Activated naive CD4-positive, alpha-beta T cell treated with anti-CD3 and anti-CD28 coated beads for 36 hours (primary cell): ENCODE results near the gene DKK2. TPM values are rescaled to one million over a fixed set of nuclear protein-coding genes. Genes with fewer than 3 reads are reported as not detected.
"Not testable (repeated sequence)": the region's sequence is repeated elsewhere in the genome, so short reads cannot be mapped to it uniquely, and the experiment has no call there.

Experiments
- CTCF ChIA-PET: fragments of 350-600 bp; sonication (Branson Sonifier 250); formaldehyde crosslinking; loops from one replicate; lab custom pipeline; 2021; ENCODE audit warnings: antibody characterized with exemption; lab: Charles Lee
- DNase-seq: peaks from one replicate; pipeline ENCODE4 v3.0.0-alpha.2; 2020
- H3K27ac Mint-ChIP-seq: one replicate; pipeline ENCODE4 v1.8.0; 2021; ENCODE audit warnings: mild to moderate bottlenecking, mixed read lengths
- H3K27me3 Mint-ChIP-seq: one replicate; pipeline ENCODE4 v1.8.0; 2021; ENCODE audit warnings: low read depth, mixed read lengths
- H3K36me3 Mint-ChIP-seq: one replicate; pipeline ENCODE4 v1.8.0; 2021; ENCODE audit warnings: low read depth, mixed read lengths
- H3K4me1 Mint-ChIP-seq: one replicate; pipeline ENCODE4 v1.8.0; 2021; ENCODE audit warnings: low read depth, mixed read lengths
- H3K4me3 Mint-ChIP-seq: one replicate; pipeline ENCODE4 v1.8.0; 2021; ENCODE audit warnings: mild to moderate bottlenecking, moderate library complexity, mixed read lengths
- H3K9me3 Mint-ChIP-seq: one replicate; pipeline ENCODE4 v1.8.0; 2021; ENCODE audit warnings: mixed read lengths
- intact Hi-C: fragments of 100-400 bp; cut with micrococcal nuclease; formaldehyde crosslinking; loops from one replicate; pipeline ENCODE4 v1.15.1; 2023
- total RNA-seq, 2 experiments: library from RNA; stranded (reverse); gene quantifications; one replicate each; pipeline ENCODE4 v1.2.3, GENCODE V29; 2021

Gene DKK2
- total RNA-seq, 2 experiments from 2014 or later: not detected

- DNase-seq: no peak
- CTCF ChIA-PET: no interaction called here
- H3K9me3 Mint-ChIP-seq: no peaks in the 10 kb centered on the region
These were observed 84.2 kb downstream of the DKK2 start for GRCh38 chr4:106951891-106952290.

GRCh38 chr4:106941841-106942240, 94.3 kb downstream of the DKK2 start:
- no peak for DNase-seq
- no peaks in the 10 kb centered on the region for H3K27me3 Mint-ChIP-seq
- intact Hi-C loops: no loop called here
- no peak overlapping the region for H3K4me3 Mint-ChIP-seq
- CTCF ChIA-PET: no interaction called here
- no peak overlapping the region for H3K27ac Mint-ChIP-seq
- no peaks in the 10 kb centered on the region for H3K36me3 Mint-ChIP-seq
- H3K9me3 Mint-ChIP-seq: peaks cover 4% of the 10 kb centered on the region
- no peaks in the 10 kb centered on the region for H3K4me1 Mint-ChIP-seq

More at GRCh38 chr4:106951891-106952290, 84.2 kb downstream of the DKK2 start:
- H3K27me3 Mint-ChIP-seq: no peaks in the 10 kb centered on the region
- H3K36me3 Mint-ChIP-seq: no peaks in the 10 kb centered on the region
- H3K4me3 Mint-ChIP-seq: no peak overlapping the region
- intact Hi-C loops: no loop called here
- no peak overlapping the region for H3K27ac Mint-ChIP-seq
- no peaks in the 10 kb centered on the region for H3K4me1 Mint-ChIP-seq

- Mint-ChIP-seq H3K4me3 (no peak overlapping the region), H3K36me3 (no peaks in the 10 kb centered on the region), H3K27ac (no peak overlapping the region), H3K27me3 (no peaks in the 10 kb centered on the region), H3K9me3 (no peaks in the 10 kb centered on the region), H3K4me1 (no peaks in the 10 kb centered on the region)
- CTCF ChIA-PET: no interaction called here
- DNase-seq: no peak
- intact Hi-C loops: no loop called here
These were observed 105.6 kb downstream of the DKK2 start for GRCh38 chr4:106930522-106930921.

- intact Hi-C loops: no loop called here
- H3K9me3 Mint-ChIP-seq: no peaks in the 10 kb centered on the region
- no peaks in the 10 kb centered on the region for H3K27me3 Mint-ChIP-seq
- no peak overlapping the region for H3K4me3 Mint-ChIP-seq
- H3K36me3 Mint-ChIP-seq: no peaks in the 10 kb centered on the region
- no peak for DNase-seq
- CTCF ChIA-PET: no interaction called here
- no peaks in the 10 kb centered on the region for H3K4me1 Mint-ChIP-seq
- H3K27ac Mint-ChIP-seq: no peak overlapping the region
These were observed 106.9 kb downstream of the DKK2 start for GRCh38 chr4:106929248-106929647.

GRCh38 chr4:106914223-106914622, 121.9 kb downstream of the DKK2 start:
- H3K9me3 Mint-ChIP-seq: no peaks in the 10 kb centered on the region
- no peaks in the 10 kb centered on the region for H3K36me3 Mint-ChIP-seq
- peaks cover 2% of the 10 kb centered on the region for H3K27me3 Mint-ChIP-seq
- H3K4me3 Mint-ChIP-seq: no peak overlapping the region
- CTCF ChIA-PET: no interaction called here
- no peak for DNase-seq
- H3K4me1 Mint-ChIP-seq: no peaks in the 10 kb centered on the region
- intact Hi-C loops: loop anchor here (10.0 kb wide), 1 partner anchor 271 kb away; no protein-coding TSS in a partner anchor
- H3K27ac Mint-ChIP-seq: no peak overlapping the region

- intact Hi-C loops: loop anchor here (10.0 kb wide), 1 partner anchor 275 kb away; no protein-coding TSS in a partner anchor
- no peaks in the 10 kb centered on the region for H3K36me3 Mint-ChIP-seq
- no peak for DNase-seq
- CTCF ChIA-PET: interaction anchor here (0.7 kb wide), 1 partner anchor 13 kb away, joined by 4 read pairs; no protein-coding TSS in a partner anchor
- no peak overlapping the region for H3K4me3 Mint-ChIP-seq
- H3K27ac Mint-ChIP-seq: no peak overlapping the region
- peaks cover 2% of the 10 kb centered on the region for H3K27me3 Mint-ChIP-seq
- H3K9me3 Mint-ChIP-seq: no peaks in the 10 kb centered on the region
- H3K4me1 Mint-ChIP-seq: no peaks in the 10 kb centered on the region
These were observed 126.5 kb downstream of the DKK2 start for GRCh38 chr4:106909486-106910188.

GRCh38 chr4:106908049-106908448, 128.1 kb downstream of the DKK2 start:
- H3K9me3 Mint-ChIP-seq, H3K27ac Mint-ChIP-seq, H3K4me3 Mint-ChIP-seq, DNase-seq, CTCF ChIA-PET, H3K4me1 Mint-ChIP-seq, intact Hi-C loops, H3K27me3 Mint-ChIP-seq, H3K36me3 Mint-ChIP-seq: not testable (repeated sequence)

GRCh38 chr4:106907216-106907615, 128.9 kb downstream of the DKK2 start:
- no peaks in the 10 kb centered on the region for H3K4me1 Mint-ChIP-seq
- H3K36me3 Mint-ChIP-seq: no peaks in the 10 kb centered on the region
- no peak for DNase-seq
- H3K27ac Mint-ChIP-seq: no peak overlapping the region
- CTCF ChIA-PET: no interaction called here
- H3K27me3 Mint-ChIP-seq: no peaks in the 10 kb centered on the region
- no peaks in the 10 kb centered on the region for H3K9me3 Mint-ChIP-seq
- H3K4me3 Mint-ChIP-seq: no peak overlapping the region
- intact Hi-C loops: no loop called here

GRCh38 chr4:106906728-106907127, 129.4 kb downstream of the DKK2 start:
- Mint-ChIP-seq H3K27ac (no peak overlapping the region), H3K4me1 (no peaks in the 10 kb centered on the region), H3K9me3 (no peaks in the 10 kb centered on the region), H3K4me3 (no peak overlapping the region), H3K27me3 (no peaks in the 10 kb centered on the region), H3K36me3 (no peaks in the 10 kb centered on the region)
- intact Hi-C loops: no loop called here
- DNase-seq: no peak
- CTCF ChIA-PET: no interaction called here

GRCh38 chr4:106898621-106899230, 137.4 kb downstream of the DKK2 start:
- Mint-ChIP-seq H3K27ac (no peak overlapping the region), H3K4me1 (no peaks in the 10 kb centered on the region), H3K27me3 (no peaks in the 10 kb centered on the region), H3K4me3 (no peak overlapping the region), H3K9me3 (peaks cover 8% of the 10 kb centered on the region), H3K36me3 (no peaks in the 10 kb centered on the region)
- CTCF ChIA-PET: interaction anchor here (0.6 to 1.1 kb wide), 4 partner anchors 29 to 634 kb away, joined by 3 read pairs; no protein-coding TSS in a partner anchor
- peak; percentile 49 for DNase-seq
- intact Hi-C loops: loop anchor here (1.0 kb wide), 3 partner anchors 529 to 659 kb away; no protein-coding TSS in a partner anchor

- intact Hi-C loops: no loop called here
- Mint-ChIP-seq H3K27me3 (no peaks in the 10 kb centered on the region), H3K4me3 (no peak overlapping the region), H3K36me3 (no peaks in the 10 kb centered on the region), H3K27ac (no peak overlapping the region), H3K9me3 (peaks cover 8% of the 10 kb centered on the region), H3K4me1 (no peaks in the 10 kb centered on the region)
- no peak for DNase-seq
- CTCF ChIA-PET: interaction anchor here (1.0 kb wide), 1 partner anchor 23 kb away, joined by 3 read pairs; no protein-coding TSS in a partner anchor
These were observed 142.2 kb downstream of the DKK2 start for GRCh38 chr4:106893903-106894302.

- intact Hi-C loops: no loop called here
- Mint-ChIP-seq H3K4me1 (no peaks in the 10 kb centered on the region), H3K27ac (no peak overlapping the region), H3K4me3 (no peak overlapping the region), H3K36me3 (no peaks in the 10 kb centered on the region), H3K27me3 (no peaks in the 10 kb centered on the region), H3K9me3 (peaks cover 6% of the 10 kb centered on the region)
- CTCF ChIA-PET: interaction anchor here (1.0 kb wide), 1 partner anchor 23 kb away, joined by 3 read pairs; no protein-coding TSS in a partner anchor
- DNase-seq: no peak
These were observed 142.7 kb downstream of the DKK2 start for GRCh38 chr4:106893395-106893881.
